A549 treated with CORT108297 at 1 μM for 4 hours (cell line): ENCODE data around the gene PBX4. TPM values are rescaled to one million over a fixed set of nuclear protein-coding genes. Genes with fewer than 3 reads are reported as not detected.

Experiments used
- total RNA-seq: library from RNA; stranded (reverse); fragments of 200-300 nt; extraction: Qiagen RNA extraction; gene quantifications from 5 replicates; pipeline ENCODE4 v1.2.3, GENCODE V29; 2022

The PBX4 gene, protein sequence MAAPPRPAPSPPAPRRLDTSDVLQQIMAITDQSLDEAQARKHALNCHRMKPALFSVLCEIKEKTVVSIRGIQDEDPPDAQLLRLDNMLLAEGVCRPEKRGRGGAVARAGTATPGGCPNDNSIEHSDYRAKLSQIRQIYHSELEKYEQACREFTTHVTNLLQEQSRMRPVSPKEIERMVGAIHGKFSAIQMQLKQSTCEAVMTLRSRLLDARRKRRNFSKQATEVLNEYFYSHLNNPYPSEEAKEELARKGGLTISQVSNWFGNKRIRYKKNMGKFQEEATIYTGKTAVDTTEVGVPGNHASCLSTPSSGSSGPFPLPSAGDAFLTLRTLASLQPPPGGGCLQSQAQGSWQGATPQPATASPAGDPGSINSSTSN
- 0.91 to 2.2 TPM (median 1.6 TPM) in 5 replicates for total RNA-seq

DNA sequence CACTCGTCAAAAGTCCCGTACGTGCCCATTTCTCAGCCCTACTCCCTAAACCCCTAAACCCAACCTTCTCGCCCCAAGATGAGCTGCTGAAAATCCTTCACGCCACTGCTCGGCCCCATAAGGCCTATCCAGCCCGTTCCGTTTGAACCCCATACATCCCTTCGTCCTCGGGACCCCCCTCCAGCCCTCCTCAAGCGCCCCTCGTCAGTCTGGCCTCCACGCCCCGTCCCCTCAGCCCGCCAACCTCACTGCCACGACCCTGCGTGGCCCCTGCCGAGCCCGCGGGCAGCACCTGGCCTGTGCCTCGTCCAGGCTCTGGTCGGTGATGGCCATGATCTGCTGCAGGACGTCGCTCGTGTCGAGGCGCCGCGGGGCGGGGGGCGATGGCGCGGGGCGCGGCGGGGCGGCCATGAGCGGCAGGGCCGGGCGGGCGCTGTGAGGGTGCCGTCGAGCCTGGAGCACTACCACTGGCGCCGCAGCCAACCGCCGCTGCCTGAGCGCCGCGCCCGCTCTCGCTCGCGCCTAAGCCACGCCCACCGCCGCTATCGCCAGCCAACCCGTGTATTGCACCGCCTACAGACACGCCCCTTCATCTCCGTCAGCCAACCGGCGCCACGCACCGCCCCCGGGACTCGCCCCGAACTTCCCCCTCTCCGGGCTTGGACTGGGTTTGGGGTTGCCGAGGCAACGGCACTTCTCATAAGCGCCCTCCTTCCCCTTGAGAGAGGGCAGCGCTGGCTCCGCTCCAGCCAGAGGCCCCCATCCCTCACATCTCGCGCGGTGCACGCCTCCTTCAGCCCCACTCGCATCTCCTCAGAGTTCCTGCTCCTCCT, at the start of gene PBX4:
PBX4 (minus strand) TSS at position 469 of the 833 bp plus-strand sequence; CDS start at position 411, 58 bp downstream.

DNA sequence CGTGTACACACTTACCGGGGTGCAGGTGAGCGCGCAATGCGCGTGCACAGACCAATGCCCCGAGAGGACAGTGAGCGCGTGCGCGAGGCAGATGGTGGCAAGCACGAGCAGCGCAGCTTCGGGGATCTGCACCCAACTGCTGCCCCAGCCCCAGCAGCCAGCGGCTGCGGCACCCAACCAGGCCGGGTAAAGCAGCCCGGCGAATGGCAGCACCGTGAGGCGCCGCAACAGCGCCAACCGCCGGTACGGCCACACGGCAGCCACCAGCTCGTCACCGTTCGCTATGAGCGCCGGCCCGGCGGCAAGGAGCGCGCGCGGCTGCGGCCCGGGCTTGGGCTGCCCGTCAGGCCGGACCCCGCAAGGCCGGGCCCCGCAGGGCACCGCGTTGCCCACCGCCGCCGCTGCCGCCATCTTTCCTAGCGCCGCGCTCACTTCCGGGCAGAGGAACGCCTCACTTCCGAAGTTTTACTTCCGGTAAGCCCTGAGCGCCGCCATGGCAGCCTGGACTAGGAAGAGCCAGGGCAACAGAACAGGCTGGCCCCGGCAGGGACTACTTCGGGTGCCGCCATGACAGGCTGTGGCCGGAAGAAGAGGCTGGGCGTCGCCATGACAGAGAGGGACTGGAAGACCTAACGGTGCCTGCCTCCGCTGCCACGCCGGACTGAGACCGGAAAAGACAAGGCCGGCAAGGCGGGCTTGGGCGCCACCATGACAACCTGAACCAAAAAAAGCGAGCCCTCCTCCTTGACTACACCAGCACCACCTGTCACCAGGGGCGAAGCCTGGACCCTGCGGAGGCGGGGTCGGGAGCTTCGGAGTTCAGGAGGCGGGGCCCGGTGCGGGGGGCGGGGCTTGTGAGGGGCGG, 45.0 kb upstream of the PBX4 start, which contains the start of gene ATP13A1:
ATP13A1 (minus strand) TSS at position 421 of the 865 bp plus-strand sequence; CDS start at position 411, 10 bp downstream.

DNA sequence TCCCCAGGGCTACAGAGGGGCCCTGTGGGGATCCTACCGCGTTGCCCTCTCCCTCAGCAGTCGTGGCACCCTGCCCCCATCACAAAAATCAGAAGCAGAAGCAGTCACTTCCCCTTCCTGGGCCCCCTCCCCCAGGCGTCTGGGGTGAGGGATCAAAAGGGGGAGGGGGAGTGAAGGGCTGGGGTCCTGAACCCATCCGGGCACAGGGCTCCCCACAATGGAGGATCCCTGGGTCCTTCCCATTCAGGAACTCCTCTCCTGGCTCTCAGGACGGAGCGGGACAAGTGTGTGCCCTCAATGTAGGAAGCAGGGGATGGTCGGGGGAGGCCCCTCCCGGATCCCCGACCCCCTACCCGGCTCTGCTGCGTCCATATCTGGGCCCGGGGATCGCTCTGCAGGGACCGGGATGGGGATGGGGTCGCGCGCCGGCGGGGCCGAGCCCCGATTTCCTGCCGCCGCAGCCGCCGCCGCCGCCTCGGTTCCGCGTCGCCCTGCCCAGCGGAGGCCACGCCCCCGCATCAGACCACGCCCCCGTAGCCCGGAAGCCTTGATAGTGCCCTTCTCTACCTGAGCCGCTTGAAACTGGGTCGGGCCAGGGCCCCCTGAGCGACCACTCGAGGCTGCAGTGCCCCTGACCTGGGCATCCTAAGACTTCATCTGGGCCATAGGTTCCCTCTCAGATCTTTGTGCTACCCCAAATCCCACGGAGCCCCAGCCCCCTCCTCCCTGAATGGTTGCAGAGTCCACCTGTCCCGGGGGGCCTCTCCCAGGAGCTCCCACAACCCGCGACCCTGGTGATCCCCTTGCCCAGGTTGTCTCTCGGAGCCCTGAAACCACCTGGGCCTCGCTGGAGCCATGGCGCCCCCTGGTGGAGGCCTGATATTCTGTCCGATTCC, 24.9 kb upstream of the PBX4 start, which contains the start of gene GMIP:
GMIP (minus strand) TSS at position 500 of the 896 bp plus-strand sequence; CDS start at position 372, 128 bp downstream.

DNA sequence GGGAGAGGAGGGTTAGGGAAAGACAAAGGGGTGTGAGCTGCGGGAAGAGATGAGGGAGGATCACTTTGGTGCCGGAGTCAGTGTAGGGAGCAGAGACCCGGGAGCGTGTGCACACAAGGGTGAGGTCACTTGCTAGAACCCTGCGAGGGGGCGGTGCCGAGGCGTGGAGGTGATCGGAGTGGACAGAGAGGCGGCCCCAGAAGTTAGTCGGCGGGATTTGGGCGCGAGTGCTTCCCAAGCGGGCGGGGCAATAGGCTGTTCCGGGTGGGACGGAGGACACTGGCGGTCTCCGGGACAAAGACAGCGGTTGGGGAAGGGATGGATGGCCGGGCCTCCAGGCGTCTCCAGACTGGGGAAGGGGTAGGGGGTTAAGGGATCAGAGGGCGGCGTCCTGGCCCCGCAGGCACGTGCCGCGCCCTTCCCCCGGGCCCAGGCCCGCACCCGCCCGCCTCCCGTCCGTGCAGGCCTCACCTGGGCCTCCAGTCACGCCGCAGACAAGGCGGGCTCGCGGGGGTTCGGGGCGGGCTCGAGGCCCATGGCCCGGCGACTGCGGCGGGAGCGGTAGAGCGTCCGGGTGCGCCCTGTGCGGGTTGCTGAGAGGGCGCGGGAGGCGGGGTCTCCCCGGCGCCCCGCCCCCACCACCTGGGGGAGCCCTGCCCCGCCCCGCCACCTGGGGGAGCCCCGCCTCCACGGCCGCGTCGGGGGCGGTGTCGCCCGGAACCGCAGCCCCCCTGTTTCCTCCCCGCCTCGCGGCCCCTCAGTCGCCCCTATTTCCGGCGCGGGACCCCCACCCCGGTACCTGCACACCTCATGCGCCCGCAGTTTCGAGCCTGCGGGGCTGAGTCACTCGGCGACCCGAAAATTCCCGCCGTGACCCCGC, 9.4 kb upstream of the PBX4 start, which contains the start of gene LPAR2:
LPAR2 (minus strand) TSS at position 600 of the 880 bp plus-strand sequence. CDS start 945 bp downstream, outside the sequence.

DNA sequence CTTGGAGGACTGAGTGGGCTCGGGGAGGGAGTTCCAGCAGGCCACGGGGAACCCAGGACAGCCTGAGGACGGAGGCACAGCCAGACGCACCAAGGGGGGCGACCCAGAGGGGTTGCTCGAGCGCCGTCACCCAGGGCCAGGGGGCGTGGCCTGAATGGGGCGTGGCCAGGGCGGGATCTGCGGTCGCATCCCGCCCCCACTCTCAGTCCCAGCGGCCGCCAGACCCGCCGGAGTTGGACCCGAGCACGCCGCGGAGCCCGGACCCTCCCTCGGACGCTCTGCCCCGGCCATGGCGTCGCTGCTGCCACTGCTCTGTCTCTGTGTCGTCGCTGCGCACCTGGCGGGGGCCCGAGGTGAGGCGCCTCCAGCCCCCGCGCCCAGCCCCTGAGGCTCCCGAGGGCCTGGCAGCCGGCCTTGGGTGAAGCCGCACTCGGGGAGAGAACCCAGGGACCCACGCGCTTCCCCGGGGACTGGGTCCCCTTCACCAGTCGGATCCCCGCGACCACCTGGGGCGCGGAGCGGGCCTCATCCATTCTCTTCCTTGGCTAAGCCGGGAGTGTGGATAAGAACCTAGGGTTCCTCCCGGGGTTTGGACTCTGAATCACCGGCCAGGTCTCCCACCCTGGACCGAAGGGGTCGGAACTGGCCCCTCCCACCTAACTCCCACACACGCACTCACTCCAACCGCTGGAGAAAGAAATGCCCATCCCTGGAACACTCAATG, 80.3 kb downstream of the PBX4 start, which contains the start of gene CILP2:
CILP2 (plus strand) TSS at position 205 of the 724 bp plus-strand sequence; CDS start at position 290, 85 bp downstream.

DNA sequence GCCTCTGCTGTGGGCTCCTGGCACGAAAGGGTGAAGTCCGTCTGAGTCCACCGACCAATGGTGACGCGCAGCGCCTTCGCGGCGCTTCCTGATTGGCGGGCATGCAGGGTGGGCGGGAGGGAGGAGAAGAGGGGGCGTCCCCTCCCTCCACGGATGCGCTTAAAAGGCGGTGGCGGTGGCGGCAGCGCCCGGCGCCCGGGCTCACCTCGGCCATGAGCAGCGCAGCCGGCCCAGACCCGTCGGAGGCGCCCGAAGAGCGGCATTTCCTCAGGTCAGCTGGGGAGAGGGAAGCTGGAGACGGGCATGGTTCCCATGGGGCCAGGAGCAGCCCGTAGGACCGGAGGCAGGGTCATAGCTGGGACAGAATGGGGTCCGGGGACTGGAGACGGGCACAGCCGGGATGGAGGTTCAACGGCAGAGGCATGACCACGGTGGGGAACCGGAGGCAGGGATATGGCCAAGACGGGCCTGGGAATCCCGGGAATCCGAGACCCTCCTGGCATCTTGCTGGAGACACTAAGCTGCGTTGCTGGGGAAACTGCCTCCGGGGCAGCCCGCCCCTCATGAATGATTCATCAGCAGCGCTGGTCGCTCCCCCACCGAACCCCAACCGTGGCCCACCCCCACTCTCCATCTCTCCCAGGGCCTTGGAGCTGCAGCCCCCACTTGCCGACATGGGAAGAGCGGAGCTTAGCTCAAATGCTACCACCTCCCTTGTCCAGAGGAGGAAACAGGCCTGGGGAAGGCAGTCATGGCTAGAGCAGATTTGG, 89.6 kb downstream of the PBX4 start, which contains the start of gene YJEFN3:
YJEFN3 (plus strand) TSS at position 191 of the 770 bp plus-strand sequence; CDS start at position 213, 22 bp downstream.

DNA sequence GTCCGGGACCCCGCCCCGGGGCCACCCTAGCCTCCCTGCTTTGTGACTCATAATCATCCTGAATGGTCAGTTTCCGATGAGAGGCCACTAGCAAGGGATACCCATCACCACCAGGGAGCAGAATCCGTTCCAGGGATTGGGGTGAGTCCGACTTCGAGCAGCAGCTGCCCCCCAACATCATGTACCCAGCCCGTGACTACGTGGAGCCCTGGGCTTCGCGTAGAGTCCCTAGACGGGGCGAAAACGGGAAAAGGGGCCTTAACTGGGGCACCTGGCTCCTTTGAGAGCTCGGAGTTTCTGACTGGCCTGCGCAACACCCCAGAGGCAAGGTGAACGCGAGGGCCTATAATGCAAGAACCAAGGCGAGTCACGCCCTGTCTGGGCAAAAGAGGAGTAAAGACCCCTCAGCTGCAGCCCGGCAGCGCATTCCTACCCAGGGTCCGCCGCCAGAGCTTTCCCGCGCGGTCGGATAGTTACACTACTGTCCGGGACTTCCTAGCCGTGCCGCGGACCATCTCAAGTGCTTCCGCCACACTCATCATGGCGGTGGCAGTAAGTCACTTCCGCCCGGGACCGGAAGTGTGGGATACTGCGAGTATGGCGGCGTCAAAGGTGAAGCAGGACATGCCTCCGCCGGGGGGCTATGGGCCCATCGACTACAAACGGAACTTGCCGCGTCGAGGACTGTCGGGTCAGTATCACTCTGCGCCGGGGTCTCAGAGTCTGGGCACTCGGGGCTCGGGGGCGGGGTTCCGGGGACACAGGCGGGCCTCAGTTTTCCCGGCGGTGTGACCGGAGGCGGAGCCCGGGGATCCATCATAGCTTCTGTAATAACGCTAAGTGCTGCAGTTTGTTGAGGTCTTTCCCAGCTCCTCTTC, 102.6 kb downstream of the PBX4 start, which contains the start of gene NDUFA13:
NDUFA13 (plus strand) TSS at position 584 of the 878 bp plus-strand sequence; CDS start at position 598, 14 bp downstream.

DNA sequence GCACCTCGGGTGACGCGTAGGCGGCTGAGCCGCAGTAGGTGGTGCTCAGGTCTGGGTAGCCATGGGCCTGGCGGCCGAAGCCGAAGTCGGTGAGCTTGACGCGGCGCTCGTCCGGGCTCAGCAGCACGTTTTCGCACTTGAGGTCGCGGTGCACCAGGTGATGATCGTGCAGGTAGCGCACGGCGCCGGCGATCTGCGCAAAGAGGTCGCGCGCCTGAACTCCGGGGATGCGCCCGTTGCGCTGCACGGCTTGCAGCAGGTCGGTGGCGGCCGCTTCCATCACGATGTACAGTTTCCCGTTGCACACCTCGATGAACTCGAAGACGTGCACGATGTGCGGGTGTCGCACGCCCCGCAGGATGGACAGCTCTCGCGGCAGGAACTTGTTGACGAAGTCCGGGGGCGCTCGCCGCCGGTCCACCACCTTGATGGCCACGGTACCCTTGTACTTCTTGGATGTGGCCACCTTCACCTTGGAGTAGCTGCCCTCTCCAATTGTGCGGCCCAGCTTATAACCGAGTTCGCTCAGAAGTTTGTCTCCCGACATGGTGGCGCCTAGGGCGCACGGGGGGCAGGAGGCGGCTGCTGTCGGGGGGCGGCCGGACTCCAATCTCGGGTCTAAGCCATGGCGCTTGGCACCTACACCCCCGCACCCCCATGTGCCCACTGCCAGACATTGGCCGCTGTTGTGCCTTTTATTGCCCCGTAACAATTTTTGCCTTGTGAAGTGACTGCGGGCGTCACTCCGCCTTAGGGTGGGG, 103.4 kb downstream of the PBX4 start, which contains the start of gene TSSK6:
TSSK6 (minus strand) TSS at position 668 of the 761 bp plus-strand sequence; CDS start at position 547, 121 bp downstream.

Other genes starting within 250 kb of the PBX4 start
- gene GATAD2A, start 213.0 kb downstream of the PBX4 start, total RNA-seq: 34.9 to 51.0 TPM (median 46.1 TPM) in 5 replicates
- 0.85 to 2.1 TPM (median 1.7 TPM) in 5 replicates for gene TSSK6, start 103.1 kb downstream of the PBX4 start, total RNA-seq
- 150 to 186 TPM (median 159 TPM) in 5 replicates for gene NDUFA13, start 102.5 kb downstream of the PBX4 start, total RNA-seq
- 2.1 to 4.8 TPM (median 4.4 TPM) in 5 replicates for gene YJEFN3, start 89.8 kb downstream of the PBX4 start, total RNA-seq
- 0.13 to 0.45 TPM (median 0.22 TPM) in 5 replicates for gene CILP2, start 80.4 kb downstream of the PBX4 start, total RNA-seq
- 3.1 to 4.3 TPM (median 4.2 TPM) in 5 replicates for gene LPAR2, start 9.5 kb upstream of the PBX4 start, total RNA-seq
- gene GMIP, start 25.0 kb upstream of the PBX4 start, total RNA-seq: 4.0 to 5.7 TPM (median 4.9 TPM) in 5 replicates
- gene ATP13A1, start 45.0 kb upstream of the PBX4 start, total RNA-seq: 22.9 to 36.5 TPM (median 34.2 TPM) in 5 replicates
- 3.0 to 5.5 TPM (median 4.2 TPM) in 5 replicates for gene ZNF101, start 50.2 kb upstream of the PBX4 start, total RNA-seq
- gene ZNF14, start 114.4 kb upstream of the PBX4 start, total RNA-seq: 1.5 to 2.1 TPM (median 1.9 TPM) in 5 replicates
- 0.07 to 0.22 TPM (median 0.13 TPM) in 5 replicates for gene ZNF506, start 203.1 kb upstream of the PBX4 start, total RNA-seq
- gene ZNF253, start 247.2 kb upstream of the PBX4 start, total RNA-seq: not detected in 5 replicates